Mesenchymal stem cell (in vitro differentiated cells and primary cell): ENCODE measurements around the gene HMX1.

ENCODE experiments used
- DNase-seq: peaks from one replicate; pipeline ENCODE4 v3.0.0-alpha.2; 2013
- H2AFZ ChIP-seq: one replicate; pipeline ENCODE4 v1.6.1; 2013; ENCODE audit warnings: low read depth, mild to moderate bottlenecking, control low read depth, inconsistent platforms, low read length, moderate library complexity
- H2AK5ac ChIP-seq: 2 replicates; pipeline ENCODE4 v1.6.1; 2013; ENCODE audit warnings: low read length, moderate library complexity, mild to moderate bottlenecking, inconsistent platforms; ENCODE audit not compliant: severe bottlenecking
- H2BK120ac ChIP-seq: one replicate; pipeline ENCODE4 v1.6.1; 2013; ENCODE audit warnings: low read depth, mild to moderate bottlenecking, inconsistent platforms, low read length, moderate library complexity
- H2BK12ac ChIP-seq, 2 experiments: one replicate each; pipeline ENCODE4 v1.6.1; 2013; ENCODE audit warnings: inconsistent platforms in 2 of 2, low read length in 2 of 2, mild to moderate bottlenecking in 2 of 2, moderate library complexity in 2 of 2, control low read depth in 1 of 2
- H2BK15ac ChIP-seq: one replicate; pipeline ENCODE4 v1.6.1; 2013; ENCODE audit warnings: mild to moderate bottlenecking, low read depth, inconsistent platforms; ENCODE audit not compliant: poor library complexity, severe bottlenecking
- H2BK5ac ChIP-seq: 2 replicates; pipeline ENCODE4 v1.6.1; 2013; ENCODE audit warnings: low read depth, mild to moderate bottlenecking, low read length, control low read depth, inconsistent platforms; ENCODE audit not compliant: poor library complexity, severe bottlenecking
- H3K14ac ChIP-seq, 2 experiments: one replicate each; pipeline ENCODE4 v1.6.1; 2013; ENCODE audit warnings: inconsistent platforms in 2 of 2, low read length in 2 of 2, control low read depth in 1 of 2, mild to moderate bottlenecking in 1 of 2, moderate library complexity in 1 of 2
- H3K18ac ChIP-seq, 2 experiments: one replicate each; pipeline ENCODE4 v1.6.1; 2013; ENCODE audit warnings: inconsistent platforms in 2 of 2, low read length in 2 of 2, control low read depth in 1 of 2, low read depth in 1 of 2, mild to moderate bottlenecking in 1 of 2
- H3K23ac ChIP-seq, 2 experiments: one replicate each; pipeline ENCODE4 v1.6.1; 2013; ENCODE audit warnings: inconsistent platforms in 2 of 2, low read length in 2 of 2, mild to moderate bottlenecking in 2 of 2, moderate library complexity in 2 of 2, control low read depth in 1 of 2
- H3K27ac ChIP-seq: 2 replicates; pipeline ENCODE4 v1.5.1; 2013; ENCODE audit warnings: mild to moderate bottlenecking, moderate library complexity, low read length, control low read depth, inconsistent platforms; ENCODE audit not compliant: poor library complexity, severe bottlenecking
- H3K27me3 ChIP-seq, 2 experiments: 2 replicates each; pipeline versions ENCODE4 v1.6.1 to v1.7.0; 2013; ENCODE audit warnings: low read length in 2 of 2, mild to moderate bottlenecking in 2 of 2, moderate library complexity in 2 of 2, control low read depth in 1 of 2, inconsistent platforms in 1 of 2; ENCODE audit not compliant: control insufficient read depth in 1 of 2, insufficient read depth in 1 of 2
- H3K36me3 ChIP-seq, 2 experiments: 2 replicates each; pipeline versions ENCODE4 v1.6.1 to v1.7.0; 2013; ENCODE audit warnings: low read length in 2 of 2, control low read depth in 1 of 2, inconsistent platforms in 1 of 2, low read depth in 1 of 2, mild to moderate bottlenecking in 1 of 2; ENCODE audit not compliant: insufficient read depth in 2 of 2, control insufficient read depth in 1 of 2
- H3K4ac ChIP-seq, 2 experiments: one replicate each; pipeline ENCODE4 v1.6.1; 2013; ENCODE audit warnings: inconsistent platforms in 2 of 2, low read length in 2 of 2, mild to moderate bottlenecking in 2 of 2, moderate library complexity in 2 of 2, control low read depth in 1 of 2, low read depth in 1 of 2
- H3K4me1 ChIP-seq: 2 replicates; pipeline ENCODE4 v1.6.1; 2013; ENCODE audit warnings: low read depth, low read length, control low read depth; ENCODE audit not compliant: control insufficient read depth, insufficient read depth
- H3K4me2 ChIP-seq: 2 replicates; pipeline ENCODE4 v1.6.1; 2013; ENCODE audit warnings: low read length, mild to moderate bottlenecking, inconsistent platforms; ENCODE audit not compliant: poor library complexity, severe bottlenecking
- H3K4me3 ChIP-seq, 2 experiments: 2 replicates each; pipeline versions ENCODE4 v1.5.1 to v1.7.0; 2013; ENCODE audit warnings: low read length in 2 of 2, mild to moderate bottlenecking in 2 of 2, control low read depth in 1 of 2, low read depth in 1 of 2; ENCODE audit not compliant: insufficient read depth in 1 of 2
- H3K79me1 ChIP-seq: replicated peaks from 2 replicates; pipeline ENCODE4 v1.6.1; 2013; ENCODE audit warnings: mild to moderate bottlenecking, control low read depth, low read length, inconsistent platforms; ENCODE audit not compliant: poor library complexity, severe bottlenecking
- H3K9ac ChIP-seq: 2 replicates; pipeline ENCODE4 v1.7.0; 2013; ENCODE audit warnings: mild to moderate bottlenecking, low read length, moderate library complexity
- H3K9me3 ChIP-seq: 2 replicates; pipeline ENCODE4 v1.7.0; 2013; ENCODE audit warnings: mild to moderate bottlenecking, low read length; ENCODE audit not compliant: control insufficient read depth
- H4K8ac ChIP-seq: one replicate; pipeline ENCODE4 v1.6.1; 2013; ENCODE audit warnings: inconsistent platforms, mild to moderate bottlenecking, low read length, moderate library complexity
- H4K91ac ChIP-seq: one replicate; pipeline ENCODE4 v1.6.1; 2013; ENCODE audit warnings: mild to moderate bottlenecking, low read length, inconsistent platforms
- WGBS: methylation state at CpG from one replicate; pipeline ENCODE4 v1.1.7; 2013; ENCODE audit warnings: mixed read lengths; 5-methylcytosine and 5-hydroxymethylcytosine counted together

Gene HMX1

GRCh38 chr4:8870647-8871416, 807 bp downstream of the HMX1 start:
- no peaks in the 10 kb centered on the region for H3K9me3 ChIP-seq
- no peak overlapping the region for H2BK15ac ChIP-seq
- H2AK5ac ChIP-seq: no peak overlapping the region
- H3K4ac ChIP-seq: no peak overlapping the region
- no peak overlapping the region for H2BK12ac ChIP-seq
- H2BK120ac ChIP-seq: no peak overlapping the region
- no peaks in the 10 kb centered on the region for H3K79me1 ChIP-seq
- H3K18ac ChIP-seq: no peak overlapping the region
- H3K14ac ChIP-seq: no peak overlapping the region
- H3K4me1 ChIP-seq: no peaks in the 10 kb centered on the region
- peaks cover 0 to 87% of the 10 kb centered on the region in 2 experiments for H3K27me3 ChIP-seq
- H4K91ac ChIP-seq: no peak overlapping the region
- H3K23ac ChIP-seq: no peak overlapping the region
- no peak overlapping the region for H2BK5ac ChIP-seq
- H3K36me3 ChIP-seq: no peaks in the 10 kb centered on the region
- no peak overlapping the region for H3K4me2 ChIP-seq
- no peak overlapping the region for H2AFZ ChIP-seq
- no peak for DNase-seq
- no peak overlapping the region for H3K9ac ChIP-seq
- no peak overlapping the region for H3K4me3 ChIP-seq
- no peak overlapping the region for H4K8ac ChIP-seq
- no peak overlapping the region for H3K27ac ChIP-seq
- WGBS: 10% methylated on average over 46 of the region's 52 CpGs

DNA sequence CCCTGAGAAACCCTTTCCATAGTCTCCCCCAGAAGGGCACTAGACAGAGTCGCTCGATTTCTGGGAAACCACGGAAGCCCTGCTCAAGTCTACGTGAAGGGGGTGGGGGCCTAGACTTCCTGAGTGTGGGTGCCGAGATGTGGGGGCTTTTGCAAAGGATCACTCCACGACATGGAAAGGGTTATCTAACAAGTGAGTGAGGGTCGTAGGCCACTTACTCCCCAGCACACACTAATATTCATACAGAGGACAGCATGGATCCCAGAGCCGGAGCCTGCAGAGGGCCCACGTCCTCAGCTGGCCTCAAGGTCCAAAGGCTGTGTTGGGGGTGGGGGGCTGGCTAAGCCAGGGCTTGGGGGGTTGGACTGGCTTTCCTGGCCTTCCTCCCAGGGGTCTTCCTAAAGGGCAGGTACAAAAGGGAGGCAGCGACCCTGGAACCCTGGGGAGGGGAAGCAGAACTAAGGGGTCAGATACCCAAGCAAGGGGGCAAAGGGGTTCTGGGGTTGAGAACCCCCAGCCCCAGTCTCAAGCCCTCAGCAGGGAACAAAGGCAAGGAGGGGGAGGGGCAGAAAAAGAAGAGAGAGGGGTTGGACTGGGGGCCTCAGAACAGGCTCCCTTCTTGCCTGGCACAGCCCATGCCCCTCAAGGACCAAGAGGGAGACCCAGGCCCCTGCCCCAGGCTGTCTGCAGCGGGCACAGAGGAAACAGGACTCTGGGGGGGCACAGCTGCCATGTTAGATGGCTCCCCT, 1.6 kb downstream of the HMX1 start:
- no peak overlapping the region for H3K18ac ChIP-seq

DNA sequence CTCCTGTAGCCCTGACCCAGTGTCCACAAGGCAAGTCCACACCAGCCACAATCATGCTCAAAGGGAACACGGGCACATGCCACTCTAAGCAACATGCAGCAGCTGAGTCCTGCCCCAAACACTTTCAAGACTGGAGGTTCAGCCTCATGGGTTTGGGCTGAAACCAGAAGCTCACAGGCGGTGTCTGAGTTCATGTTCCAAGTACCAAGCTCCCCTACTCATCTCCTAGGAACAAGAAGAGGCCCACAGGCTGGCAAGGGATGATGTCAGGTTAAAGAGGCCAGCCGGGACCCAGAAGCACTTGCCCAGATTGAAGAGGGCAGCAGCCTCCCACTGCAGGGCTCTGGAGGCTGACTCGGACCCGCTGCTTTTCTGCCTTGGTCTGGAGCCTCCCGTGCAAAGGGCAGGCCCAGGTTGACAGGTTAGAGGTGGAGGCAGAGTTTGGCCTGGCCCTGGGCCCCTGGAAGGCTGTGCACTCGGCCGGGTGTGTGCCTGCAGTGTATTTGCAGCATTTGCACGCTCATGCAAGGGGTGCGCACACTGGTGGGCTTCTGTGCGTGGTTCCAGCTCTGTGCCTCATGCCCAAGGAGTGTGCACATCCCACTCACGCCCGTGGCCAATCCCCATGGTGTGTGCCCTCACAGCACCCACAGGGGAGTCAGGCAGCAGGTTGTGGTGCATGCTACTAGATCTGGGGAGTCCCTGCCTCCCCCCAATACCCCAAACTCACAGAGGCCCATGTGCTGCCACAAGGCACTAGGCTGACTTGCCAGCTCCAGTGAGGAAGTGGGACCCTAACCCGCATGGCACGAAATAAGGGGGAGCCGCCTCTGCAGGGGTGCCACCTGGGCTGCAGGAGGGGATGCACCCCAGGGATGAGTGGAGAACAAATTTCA, 2.4 kb downstream of the HMX1 start:
- Histone ChIP-seq H3K9me3 (no peaks in the 10 kb centered on the region), H3K36me3 (no peaks in the 10 kb centered on the region), H3K27me3 (peaks cover 0 to 83% of the 10 kb centered on the region in 2 experiments), H2AFZ (no peak overlapping the region), H3K9ac (no peak overlapping the region), H2AK5ac (no peak overlapping the region), H3K27ac (no peak overlapping the region), H2BK15ac (no peak overlapping the region), H3K79me1 (no peaks in the 10 kb centered on the region), H2BK12ac (no peak overlapping the region), H3K4me3 (no peak overlapping the region), H3K14ac (no peak overlapping the region), H3K23ac (no peak overlapping the region), H3K4me2 (no peak overlapping the region), H3K4ac (no peak overlapping the region), H3K18ac (no peak overlapping the region), H2BK120ac (no peak overlapping the region), H3K4me1 (no peaks in the 10 kb centered on the region), H2BK5ac (no peak overlapping the region), H4K8ac (no peak overlapping the region), H4K91ac (no peak overlapping the region)
- DNase-seq: no peak
- WGBS: 64% methylated on average over 16 of the region's 16 CpGs

More for the DNA sequence above, 1.6 kb downstream of the HMX1 start:
- peaks cover 0 to 83% of the 10 kb centered on the region in 2 experiments for H3K27me3 ChIP-seq
- H2BK12ac ChIP-seq: no peak overlapping the region
- no peak overlapping the region for H2BK5ac ChIP-seq
- WGBS: 47% methylated on average over 4 of the region's 11 CpGs
- H3K9ac ChIP-seq: no peak overlapping the region
- H3K14ac ChIP-seq: no peak overlapping the region
- H3K27ac ChIP-seq: no peak overlapping the region
- no peak overlapping the region for H2AFZ ChIP-seq
- no peak overlapping the region for H2BK120ac ChIP-seq
- no peaks in the 10 kb centered on the region for H3K79me1 ChIP-seq
- no peak overlapping the region for H2AK5ac ChIP-seq
- no peak overlapping the region for H3K4me2 ChIP-seq
- no peak for DNase-seq
- H3K4me1 ChIP-seq: no peaks in the 10 kb centered on the region
- no peak overlapping the region for H3K4ac ChIP-seq
- no peaks in the 10 kb centered on the region for H3K36me3 ChIP-seq
- no peak overlapping the region for H4K8ac ChIP-seq
- no peak overlapping the region for H4K91ac ChIP-seq
- H3K4me3 ChIP-seq: no peak overlapping the region
- H3K23ac ChIP-seq: no peak overlapping the region
- no peak overlapping the region for H2BK15ac ChIP-seq
- no peaks in the 10 kb centered on the region for H3K9me3 ChIP-seq
